GM18520 (cell line): Measurements from ENCODE around the gene ADAM12.
A peak's percentile ranks its signal among the peaks of the same experiment; 100 is the strongest.
"Not testable (repeated sequence)": the region's sequence is repeated elsewhere in the genome, so short reads cannot be mapped to it uniquely, and the experiment has no call there.

Experiments
- ATAC-seq: cut with Tn5 transposase; IDR thresholded peaks from one replicate; pipeline ENCODE4 v1.9.1; 2021; ENCODE audit not compliant: unreplicated experiment

Gene ADAM12

GRCh38 chr10:125992254-125992653, 396.0 kb downstream of the ADAM12 start:
- ATAC-seq: no peak

DNA sequence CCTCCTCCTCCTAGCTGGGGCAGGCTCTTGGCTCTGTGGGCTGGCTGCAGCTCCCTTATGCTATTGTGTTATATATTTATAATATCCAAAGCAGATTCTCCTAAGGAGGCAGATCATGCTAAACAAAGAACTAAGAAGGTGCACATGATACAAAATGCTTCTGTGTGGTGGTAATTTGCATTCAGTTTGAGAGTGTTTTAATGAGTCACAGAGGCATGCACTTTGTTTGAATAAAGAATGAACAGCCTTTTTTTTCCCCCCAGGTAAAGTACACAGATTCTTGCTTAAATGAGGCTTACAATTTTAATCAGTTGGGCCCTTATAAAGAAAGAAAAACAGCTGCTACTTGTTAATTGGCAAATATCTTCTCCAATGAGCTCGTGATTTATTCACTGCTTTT, 396.9 kb downstream of the ADAM12 start:
- no peak for ATAC-seq

DNA sequence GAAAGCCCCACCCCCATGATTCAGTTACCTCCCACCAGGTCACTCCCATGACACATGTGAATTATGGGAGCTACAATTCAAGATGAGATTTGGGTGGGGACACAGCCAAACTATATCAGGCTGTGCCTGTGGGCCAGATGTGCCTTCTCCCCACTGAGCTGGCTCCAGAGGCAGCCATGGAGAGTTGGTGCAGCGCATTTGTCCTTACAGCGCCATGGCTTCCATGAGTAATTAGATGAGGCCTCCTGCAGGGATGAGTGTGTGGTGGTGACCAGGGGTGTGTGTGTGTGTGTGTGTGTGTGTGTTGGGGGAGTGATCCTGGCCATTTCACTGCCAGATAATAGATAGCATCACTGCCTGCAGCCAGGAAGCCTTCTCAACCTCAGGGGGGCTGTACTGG, 397.3 kb downstream of the ADAM12 start:
- ATAC-seq: no peak

- ATAC-seq: no peak
Measured at GRCh38 chr10:125989791-125990190, 398.5 kb downstream of the ADAM12 start.

DNA sequence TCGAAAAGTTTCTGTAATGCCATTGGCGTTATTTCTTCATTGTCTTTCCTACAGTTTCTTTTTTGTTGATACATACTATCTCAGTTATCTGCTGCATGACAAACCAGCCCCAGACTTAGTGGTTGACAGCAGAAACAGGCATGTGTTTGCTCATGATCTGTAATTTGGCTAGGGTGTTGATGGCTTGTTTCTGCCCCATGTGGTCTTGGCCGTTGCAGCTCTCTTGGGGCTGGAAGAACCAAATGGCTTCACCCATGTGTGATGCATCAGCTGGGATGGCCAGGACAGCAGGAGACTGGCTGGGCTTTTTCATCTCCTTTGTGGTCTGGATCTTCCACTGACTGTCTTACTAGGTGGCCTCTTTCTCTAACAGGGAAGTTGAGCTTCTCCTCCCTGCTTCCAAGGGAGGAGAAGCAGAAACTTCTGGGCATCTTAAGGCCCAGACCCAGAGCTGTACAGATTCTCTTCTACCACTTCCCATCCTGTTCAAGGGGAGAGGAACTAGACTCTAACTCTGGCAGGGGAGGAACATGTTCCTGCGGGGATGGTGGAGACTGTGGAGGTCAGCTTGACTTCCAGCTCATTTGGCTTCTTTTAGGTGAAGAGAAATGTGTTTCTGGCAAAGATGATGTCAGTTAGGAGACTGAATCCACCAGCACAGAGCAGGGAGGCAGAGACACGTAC, 402.6 kb downstream of the ADAM12 start:
- no peak for ATAC-seq

GRCh38 chr10:125984865-125985495, 403.3 kb downstream of the ADAM12 start:
- no peak for ATAC-seq

DNA sequence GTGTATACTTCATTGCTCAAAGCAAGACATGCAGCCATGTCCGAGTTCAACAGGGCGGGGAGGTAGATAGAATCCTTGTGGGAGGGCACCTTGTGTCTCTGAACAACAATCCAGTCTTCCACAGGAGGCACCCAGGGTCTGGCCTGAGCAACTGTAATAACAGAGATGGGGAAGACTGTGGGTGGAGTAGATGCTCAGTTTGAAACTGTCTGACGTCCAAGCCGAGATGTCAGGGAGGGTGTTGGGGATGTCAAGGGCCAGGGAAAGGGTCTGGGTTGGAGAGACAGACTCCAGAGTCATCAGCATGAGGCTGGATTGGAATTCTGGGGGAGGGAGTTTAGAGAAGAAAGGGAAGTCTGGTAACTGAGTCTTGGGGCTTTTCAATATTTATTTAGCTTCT, 403.9 kb downstream of the ADAM12 start:
- no peak for ATAC-seq

DNA sequence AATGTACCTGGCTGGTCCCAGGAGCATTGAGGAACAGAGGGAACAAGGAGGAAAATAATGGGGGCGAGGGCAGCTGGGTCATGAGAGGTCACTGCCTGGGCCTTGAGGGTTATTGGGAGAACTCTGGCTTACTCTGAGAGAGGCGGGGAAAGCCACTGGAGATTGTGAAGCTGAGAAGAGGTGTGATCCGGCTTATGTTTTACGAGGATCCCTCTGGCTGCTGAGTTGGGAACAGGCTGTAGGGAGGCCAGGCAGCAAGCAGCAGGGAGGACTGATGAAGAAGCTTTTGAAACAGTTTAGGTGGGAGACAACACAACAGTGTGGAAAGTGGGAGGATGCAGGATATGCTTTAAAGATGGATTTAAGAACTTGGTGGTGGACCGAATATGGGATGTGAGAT, 404.6 kb downstream of the ADAM12 start:
- no peak for ATAC-seq

GRCh38 chr10:125983161-125983560, 405.1 kb downstream of the ADAM12 start:
- no peak for ATAC-seq

- ATAC-seq: peak; percentile 70
Measured at GRCh38 chr10:125982260-125982948, 405.9 kb downstream of the ADAM12 start.

DNA sequence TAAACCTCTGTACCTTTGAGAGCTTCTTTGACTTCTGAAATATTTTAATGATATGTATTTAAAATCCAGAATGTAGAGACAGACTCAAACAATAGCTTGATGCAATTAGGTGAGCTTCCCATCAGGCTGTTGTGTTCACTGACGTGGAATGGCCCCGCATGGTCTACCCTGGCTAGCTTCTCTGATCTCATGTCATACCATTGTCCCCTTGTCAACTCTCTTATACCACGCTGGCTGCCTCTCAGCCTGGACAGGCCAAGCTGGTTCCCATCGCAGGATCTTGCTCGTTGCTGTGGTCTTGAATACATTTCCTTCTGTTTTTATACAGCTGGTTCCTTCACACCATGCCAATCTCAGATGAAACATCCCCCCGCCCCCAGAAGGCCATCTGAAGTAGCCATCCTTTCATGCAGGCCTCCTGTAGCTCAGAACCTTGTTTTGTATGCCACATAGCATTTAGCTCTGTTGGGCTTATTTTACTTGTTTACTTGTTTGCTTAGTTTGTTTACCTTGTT, 407.7 kb downstream of the ADAM12 start:
- no peak for ATAC-seq

DNA sequence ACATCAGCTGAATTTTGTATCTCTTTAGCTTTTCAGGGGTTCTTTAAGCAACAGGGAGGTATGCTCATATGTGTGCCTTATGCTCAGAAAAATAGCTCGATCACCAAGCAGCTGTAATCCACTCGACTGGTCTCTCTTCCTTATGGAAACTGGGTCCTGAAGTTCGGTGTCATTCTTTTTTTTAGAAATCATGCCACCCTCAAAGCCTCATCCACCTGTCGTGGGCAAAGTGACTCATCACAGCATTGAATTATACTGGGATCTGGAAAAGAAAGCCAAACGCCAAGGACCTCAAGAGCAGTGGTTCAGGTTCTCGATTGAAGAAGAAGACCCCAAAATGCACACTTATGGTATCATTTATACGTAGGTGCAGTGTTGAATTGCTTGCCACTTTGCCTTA, 408.3 kb downstream of the ADAM12 start:
- ATAC-seq: no peak

- no peak for ATAC-seq
Measured at GRCh38 chr10:125976960-125977605, 411.2 kb downstream of the ADAM12 start.

DNA sequence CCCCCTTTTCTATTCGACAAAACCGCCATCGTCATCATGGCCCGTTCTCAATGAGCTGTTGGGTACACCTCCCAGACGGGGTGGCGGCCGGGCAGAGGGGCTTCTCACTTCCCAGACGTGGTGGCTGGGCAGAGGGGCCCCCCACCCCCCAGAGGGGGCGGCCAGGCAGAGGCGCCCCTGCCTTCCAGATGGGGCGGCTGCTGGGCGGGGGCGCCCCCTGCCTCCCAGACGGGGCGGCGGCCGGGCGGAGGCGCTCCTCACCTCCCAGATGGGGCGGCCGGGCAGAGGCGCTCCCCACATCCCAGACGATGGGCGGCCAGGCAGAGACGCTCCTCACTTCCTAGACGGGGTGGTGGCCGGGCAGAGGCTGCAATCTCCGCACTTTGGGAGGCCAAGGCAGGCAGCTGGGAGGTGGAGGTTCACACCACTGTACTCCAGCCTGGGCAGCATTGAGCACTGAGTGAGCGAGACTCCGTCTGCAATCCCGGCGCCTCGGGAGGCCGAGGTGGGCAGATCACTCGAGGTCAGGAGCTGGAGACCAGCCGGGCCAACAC, 418.1 kb downstream of the ADAM12 start:
- ATAC-seq: not testable (repeated sequence)

DNA sequence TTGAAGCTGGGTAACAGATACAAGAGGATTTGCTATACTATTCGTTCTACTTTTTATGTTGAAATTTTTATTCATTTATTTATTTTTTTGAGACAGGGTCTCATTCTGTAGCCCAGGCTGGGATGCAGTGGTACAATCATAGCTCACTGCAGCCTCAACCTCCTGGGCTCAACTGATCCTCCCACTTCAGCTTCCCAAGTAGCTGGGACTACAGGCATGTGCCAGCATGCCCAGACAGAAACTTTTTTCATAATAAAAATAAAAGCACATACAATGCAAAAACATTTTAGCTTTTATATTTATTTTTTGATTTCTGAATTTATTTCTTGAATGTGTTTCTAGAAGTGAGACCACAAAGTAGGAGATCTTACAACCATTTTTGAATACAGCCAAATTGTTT, 420.7 kb downstream of the ADAM12 start:
- no peak for ATAC-seq

DNA sequence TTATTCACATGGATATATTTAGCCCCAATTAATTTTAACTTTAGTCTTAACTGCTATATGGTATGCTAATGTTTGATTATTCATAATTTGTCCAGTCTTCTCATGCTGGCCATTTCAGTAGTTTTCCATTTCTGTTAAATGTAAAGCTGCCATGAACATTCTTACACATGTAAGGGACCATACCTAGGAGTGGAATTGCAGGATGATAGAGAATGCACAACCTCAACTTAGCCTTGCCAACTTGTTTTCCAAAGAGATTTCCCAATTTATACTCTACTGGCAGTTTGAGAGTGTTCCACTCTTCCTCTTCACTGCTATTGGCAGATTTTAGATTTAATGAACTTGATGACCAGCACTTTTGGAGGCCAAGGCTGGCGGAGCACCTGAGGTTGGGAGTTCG, 423.7 kb downstream of the ADAM12 start:
- ATAC-seq: no peak
